ENCODE results near the gene TAOK1. TPM values are rescaled to one million over a fixed set of nuclear protein-coding genes. Genes with fewer than 3 reads are reported as not detected.
A peak's percentile ranks its signal among the peaks of the same experiment; 100 is the strongest.

The TAOK1 gene
- total and polyA plus RNA-seq, 9 of the 15 experiments (the other 6 are each of a cell fraction or from before 2014, with no cell fraction given), result 3.2 to 33.1 (median 16.5) TPM

DNA sequence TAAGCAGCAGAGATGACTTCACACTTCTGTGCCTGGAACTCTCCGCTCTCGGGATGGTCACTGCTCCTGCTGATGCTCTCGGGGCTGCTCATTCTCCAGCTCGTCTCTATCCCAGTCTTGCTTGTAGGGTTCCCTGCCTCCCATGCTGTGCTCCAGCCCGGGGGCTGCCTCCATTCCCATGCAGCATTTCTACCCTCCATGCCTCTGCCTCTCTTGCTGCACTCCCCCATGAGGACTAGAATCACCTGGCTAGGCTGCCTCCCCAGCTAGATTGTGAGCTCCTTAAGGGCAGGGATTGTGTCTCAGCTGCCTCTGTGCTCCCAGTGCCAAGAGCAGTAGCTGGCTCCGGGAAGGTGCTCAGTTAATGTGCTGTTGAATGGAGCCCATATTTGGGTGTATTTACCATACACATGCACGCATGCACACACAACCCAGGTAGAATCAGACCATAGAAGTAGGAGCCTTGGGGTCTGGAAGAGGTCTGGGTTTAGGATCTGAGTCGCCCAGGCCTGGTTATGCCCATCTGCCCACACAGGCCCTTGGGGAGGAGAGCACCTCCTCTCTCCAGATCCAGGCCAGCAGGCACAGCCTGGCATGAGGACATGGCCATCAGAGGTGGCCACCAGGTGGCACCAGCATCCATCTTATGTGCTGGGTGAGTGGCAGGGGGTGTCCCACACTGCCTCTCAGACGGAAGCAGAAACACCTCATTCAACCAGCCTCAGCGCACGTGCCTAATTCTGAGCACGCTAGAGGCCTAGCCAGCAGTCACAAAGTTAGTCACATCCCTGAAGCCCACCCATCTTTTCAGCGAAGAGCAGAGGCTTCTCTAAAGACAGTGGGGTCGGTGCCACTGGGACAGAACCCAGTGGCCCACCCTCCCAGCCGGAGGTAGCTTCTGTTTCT, 190.0 kb downstream of the TAOK1 start (continued):
- TF ChIP-seq, protein P1, sequence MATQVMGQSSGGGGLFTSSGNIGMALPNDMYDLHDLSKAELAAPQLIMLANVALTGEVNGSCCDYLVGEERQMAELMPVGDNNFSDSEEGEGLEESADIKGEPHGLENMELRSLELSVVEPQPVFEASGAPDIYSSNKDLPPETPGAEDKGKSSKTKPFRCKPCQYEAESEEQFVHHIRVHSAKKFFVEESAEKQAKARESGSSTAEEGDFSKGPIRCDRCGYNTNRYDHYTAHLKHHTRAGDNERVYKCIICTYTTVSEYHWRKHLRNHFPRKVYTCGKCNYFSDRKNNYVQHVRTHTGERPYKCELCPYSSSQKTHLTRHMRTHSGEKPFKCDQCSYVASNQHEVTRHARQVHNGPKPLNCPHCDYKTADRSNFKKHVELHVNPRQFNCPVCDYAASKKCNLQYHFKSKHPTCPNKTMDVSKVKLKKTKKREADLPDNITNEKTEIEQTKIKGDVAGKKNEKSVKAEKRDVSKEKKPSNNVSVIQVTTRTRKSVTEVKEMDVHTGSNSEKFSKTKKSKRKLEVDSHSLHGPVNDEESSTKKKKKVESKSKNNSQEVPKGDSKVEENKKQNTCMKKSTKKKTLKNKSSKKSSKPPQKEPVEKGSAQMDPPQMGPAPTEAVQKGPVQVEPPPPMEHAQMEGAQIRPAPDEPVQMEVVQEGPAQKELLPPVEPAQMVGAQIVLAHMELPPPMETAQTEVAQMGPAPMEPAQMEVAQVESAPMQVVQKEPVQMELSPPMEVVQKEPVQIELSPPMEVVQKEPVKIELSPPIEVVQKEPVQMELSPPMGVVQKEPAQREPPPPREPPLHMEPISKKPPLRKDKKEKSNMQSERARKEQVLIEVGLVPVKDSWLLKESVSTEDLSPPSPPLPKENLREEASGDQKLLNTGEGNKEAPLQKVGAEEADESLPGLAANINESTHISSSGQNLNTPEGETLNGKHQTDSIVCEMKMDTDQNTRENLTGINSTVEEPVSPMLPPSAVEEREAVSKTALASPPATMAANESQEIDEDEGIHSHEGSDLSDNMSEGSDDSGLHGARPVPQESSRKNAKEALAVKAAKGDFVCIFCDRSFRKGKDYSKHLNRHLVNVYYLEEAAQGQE (IDR thresholded peaks at IDR 0.05; ENCODE audit: borderline replicate concordance), result peak; percentile 84
- TF ChIP-seq, protein P1 (CRISPR knock-in tag; IDR thresholded peaks at IDR 0.05; ENCODE audit: low read depth), result no peak
- TF ChIP-seq YY1 (IDR thresholded peaks at IDR 0.05; ENCODE audit: borderline replicate concordance in 1 of 3, control insufficient read depth in 1 of 3, extremely low read depth in 1 of 3, insufficient read depth in 3 of 3, insufficient read length in 1 of 3, insufficient replicate concordance in 2 of 3, low read depth in 1 of 3, low read length in 2 of 3) (peak in 1 of 3 experiments; percentile 43), DACH1 (IDR thresholded peaks at IDR 0.05; ENCODE audit: partially characterized antibody) (no peak), XRCC5 (IDR thresholded peaks at IDR 0.05; ENCODE audit: low read depth, low read length) (0 out of 2 replicates have a peak, but pooled peaks have one; percentile 43), SP2 (IDR thresholded peaks at IDR 0.05; ENCODE audit: extremely low read depth, low read depth, low read length, poor library complexity, severe bottlenecking) (no peak), CREM (IDR thresholded peaks at IDR 0.05; ENCODE audit: low read depth) (peak; percentile 55; the same call in 1 of the 2 replicates), MYNN (IDR thresholded peaks at IDR 0.05) (peak; percentile 44; the same call in 1 of the 2 replicates), MYNN (CRISPR knock-in tag; IDR thresholded peaks at IDR 0.05) (no peak), LARP7 (IDR thresholded peaks at IDR 0.05) (no peak), RB1 (IDR thresholded peaks at IDR 0.05; ENCODE audit: low read depth) (peak; percentile 35; the same call in 1 of the 2 replicates)
- TF ChIP-seq, protein P2, sequence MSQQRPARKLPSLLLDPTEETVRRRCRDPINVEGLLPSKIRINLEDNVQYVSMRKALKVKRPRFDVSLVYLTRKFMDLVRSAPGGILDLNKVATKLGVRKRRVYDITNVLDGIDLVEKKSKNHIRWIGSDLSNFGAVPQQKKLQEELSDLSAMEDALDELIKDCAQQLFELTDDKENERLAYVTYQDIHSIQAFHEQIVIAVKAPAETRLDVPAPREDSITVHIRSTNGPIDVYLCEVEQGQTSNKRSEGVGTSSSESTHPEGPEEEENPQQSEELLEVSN (IDR thresholded peaks at IDR 0.05; ENCODE audit: borderline replicate concordance in 1 of 2, extremely low read depth in 1 of 2, insufficient read depth in 1 of 2, insufficient read length in 1 of 2, low read depth in 1 of 2, low read length in 1 of 2, poor library complexity in 1 of 2, severe bottlenecking in 1 of 2), result peak; percentile 18 to 35
- TF ChIP-seq, protein P3, sequence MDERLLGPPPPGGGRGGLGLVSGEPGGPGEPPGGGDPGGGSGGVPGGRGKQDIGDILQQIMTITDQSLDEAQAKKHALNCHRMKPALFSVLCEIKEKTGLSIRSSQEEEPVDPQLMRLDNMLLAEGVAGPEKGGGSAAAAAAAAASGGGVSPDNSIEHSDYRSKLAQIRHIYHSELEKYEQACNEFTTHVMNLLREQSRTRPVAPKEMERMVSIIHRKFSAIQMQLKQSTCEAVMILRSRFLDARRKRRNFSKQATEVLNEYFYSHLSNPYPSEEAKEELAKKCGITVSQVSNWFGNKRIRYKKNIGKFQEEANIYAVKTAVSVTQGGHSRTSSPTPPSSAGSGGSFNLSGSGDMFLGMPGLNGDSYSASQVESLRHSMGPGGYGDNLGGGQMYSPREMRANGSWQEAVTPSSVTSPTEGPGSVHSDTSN (CRISPR knock-in tag; IDR thresholded peaks at IDR 0.05; ENCODE audit: low read depth), result peak; percentile 65
- TF ChIP-seq, protein P3 (tag; conservative IDR thresholded peaks at IDR 0.05; ENCODE audit: low read depth), result peak; percentile 62

All from K562 (cell line).